GM12878 (cell line): ENCODE data around the gene PSMD4. TPM values are rescaled to one million over a fixed set of nuclear protein-coding genes. Genes with fewer than 3 reads are reported as not detected.
"Not testable (repeated sequence)": the region's sequence is repeated elsewhere in the genome, so short reads cannot be mapped to it uniquely, and the experiment has no call there.

Experiments used
- ATAC-seq: fragments of 200-7000 bp; cut with Tn5 transposase; 3 replicates; pipeline ENCODE4 v1.9.1; 2020; ENCODE audit warnings: mild to moderate bottlenecking, moderate library complexity
- BruUV-seq: library from RNA; stranded (reverse); fragments of 400-500 nt; replicated peaks from 2 replicates; lab custom pipeline; 2021; lab: Mats Ljungman, UMichigan
- CTCF ChIA-PET: fragments of 300-600 bp; sonication (Branson Sonifier 250); formaldehyde crosslinking; extraction: SDS; loops from one replicate; lab custom pipeline; 2021; ENCODE audit warnings: inconsistent platforms; lab: Yijun Ruan, JAX
- POLR2A ChIA-PET: fragments of 350-600 bp; formaldehyde crosslinking; extraction: SDS; loops from one replicate; lab custom pipeline; 2021; ENCODE audit warnings: inconsistent platforms; lab: Charles Lee
- RAD21 ChIA-PET: fragments of 300-600 bp; sonication (Branson Sonifier 250); formaldehyde crosslinking; loops from one replicate; lab custom pipeline; 2023; ENCODE audit warnings: antibody characterized with exemption; ENCODE audit not compliant: unreplicated experiment; lab: Charles Lee
- SMC1A ChIA-PET: fragments of 300-600 bp; sonication (Branson Sonifier 250); formaldehyde crosslinking; loops from one replicate; lab custom pipeline; 2023; ENCODE audit not compliant: unreplicated experiment, uncharacterized antibody; lab: Charles Lee
- DNase-seq: peaks from one replicate; pipeline ENCODE4 v3.0.0-alpha.2; 2011; ENCODE audit warnings: low read depth, low spot score
- FAIRE-seq: peaks from 3 replicates; lab custom pipeline; 2011; peaks lifted over from hg19 to GRCh38; lab: Jason Lieb, UNC
- H2AFZ ChIP-seq: 2 replicates; pipeline ENCODE4 v1.6.0; 2011; ENCODE audit warnings: low read depth, low read length, control low read depth; ENCODE audit not compliant: control insufficient read depth
- H3K27ac ChIP-seq: 2 replicates; pipeline ENCODE4 v1.5.1; 2011; ENCODE audit warnings: control low read depth; ENCODE audit not compliant: control insufficient read depth, insufficient read depth
- H3K27me3 ChIP-seq, 2 experiments: replicated peaks in 1 of 2; 2 replicates each; pipeline versions ENCODE4 v1.6.0 to v1.6.1; 2011; ENCODE audit warnings: low read length in 1 of 2; ENCODE audit not compliant: control insufficient read depth in 2 of 2, insufficient read depth in 2 of 2
- H3K36me3 ChIP-seq, 2 experiments: 2 replicates each; pipeline ENCODE4 v1.5.1; 2011; ENCODE audit warnings: low read length in 1 of 2; ENCODE audit not compliant: control insufficient read depth in 2 of 2, insufficient read depth in 2 of 2
- H3K4me1 ChIP-seq: 2 replicates; pipeline ENCODE4 v1.6.1; 2011; ENCODE audit warnings: mild to moderate bottlenecking, low read length, moderate library complexity, mixed read lengths; ENCODE audit not compliant: control insufficient read depth, insufficient read depth
- H3K4me2 ChIP-seq: 2 replicates; pipeline ENCODE4 v1.6.0; 2011; ENCODE audit warnings: control low read depth; ENCODE audit not compliant: control insufficient read depth, insufficient read depth
- H3K4me3 ChIP-seq: fragments of 200-600 bp; sonication (generic); 2 replicates; pipeline ENCODE4 v1.5.1; 2016
- H3K79me2 ChIP-seq: 2 replicates; pipeline ENCODE4 v1.6.0; 2011; ENCODE audit warnings: low read length; ENCODE audit not compliant: control insufficient read depth, insufficient read depth
- H3K9ac ChIP-seq: 2 replicates; pipeline ENCODE4 v1.8.0; 2011; ENCODE audit warnings: low read length, control low read depth, mixed read lengths; ENCODE audit not compliant: control insufficient read depth, insufficient read depth
- H3K9me3 ChIP-seq: replicated peaks from 3 replicates; pipeline ENCODE4 v1.5.1; 2011; ENCODE audit warnings: mild to moderate bottlenecking, low read length; ENCODE audit not compliant: control insufficient read depth, insufficient read depth
- H4K20me1 ChIP-seq: 2 replicates; pipeline ENCODE4 v1.6.0; 2011; ENCODE audit not compliant: control insufficient read depth, insufficient read depth
- EZH2 ChIP-seq: IDR thresholded peaks from 2 replicates; pipeline ENCODE4 v1.6.1; 2012; ENCODE audit warnings: low read depth, mild to moderate bottlenecking, control low read depth, inconsistent platforms, low read length, borderline replicate concordance; ENCODE audit not compliant: control insufficient read depth
- FOXK2 ChIP-seq: fragments of 450-650 bp; IDR thresholded peaks from 2 replicates; pipeline ENCODE4 v1.6.1; 2017; ENCODE audit warnings: mild to moderate bottlenecking, moderate library complexity
- WGBS: methylation state at CpG from one replicate; pipeline ENCODE4 v1.1.6; 2016; ENCODE audit warnings: low lambda C conversion rate; ENCODE audit not compliant: insufficient replicate concordance, insufficient coverage; ENCODE audit errors: missing lambda C conversion rate; 5-methylcytosine and 5-hydroxymethylcytosine counted together
- in situ Hi-C: fragments of 300-500 bp; cut with MboI; formaldehyde crosslinking; loops from 9 replicates; pipeline ENCODE4 v1.14.3; 2018; ENCODE audit warnings: mixed read lengths
- intact Hi-C: fragments of 100-400 bp; cut with micrococcal nuclease; formaldehyde crosslinking; loops from one replicate; pipeline ENCODE4 v1.14.2; 2022; ENCODE audit not compliant: unreplicated experiment
- polyA plus RNA-seq, 11 experiments: library from polyadenylated mRNA; depleted of rRNA in 4 of 11; unstranded in 6 of 11; stranded (reverse) in 5 of 11; fragments of >200 nt; fragmentation: Nextera tagmentation in 4 of 11; fragmentation: Illumina TruSeq in 1 of 11; extraction: Ambion mirVana in 4 of 11; extraction: Trizol in 1 of 11; gene quantifications; 1 replicate in 1 of 11; 2 replicates in 10 of 11; pipeline versions ENCODE4 v1.2.1 to v1.2.3, GENCODE V29; 2011 to 2016; ENCODE audit warnings: inconsistent platforms in 2 of 11, missing spikeins in 2 of 11, low read depth in 1 of 11
- total RNA-seq, 4 experiments: library from RNA; depleted of rRNA in 3 of 4; stranded (reverse); fragments of >200 nt in 3 of 4; fragmentation: Illumina TruSeq in 1 of 4; extraction: Trizol in 1 of 4; gene quantifications; 2 replicates each; pipeline versions ENCODE4 v1.2.1 to v1.2.3, GENCODE V29; 2013 to 2021

Gene PSMD4
- total and polyA plus RNA-seq, 10 of the 15 experiments (the other 5 are each of a cell fraction or from before 2014, with no cell fraction given) = 129 to 281 (median 188) TPM

DNA sequence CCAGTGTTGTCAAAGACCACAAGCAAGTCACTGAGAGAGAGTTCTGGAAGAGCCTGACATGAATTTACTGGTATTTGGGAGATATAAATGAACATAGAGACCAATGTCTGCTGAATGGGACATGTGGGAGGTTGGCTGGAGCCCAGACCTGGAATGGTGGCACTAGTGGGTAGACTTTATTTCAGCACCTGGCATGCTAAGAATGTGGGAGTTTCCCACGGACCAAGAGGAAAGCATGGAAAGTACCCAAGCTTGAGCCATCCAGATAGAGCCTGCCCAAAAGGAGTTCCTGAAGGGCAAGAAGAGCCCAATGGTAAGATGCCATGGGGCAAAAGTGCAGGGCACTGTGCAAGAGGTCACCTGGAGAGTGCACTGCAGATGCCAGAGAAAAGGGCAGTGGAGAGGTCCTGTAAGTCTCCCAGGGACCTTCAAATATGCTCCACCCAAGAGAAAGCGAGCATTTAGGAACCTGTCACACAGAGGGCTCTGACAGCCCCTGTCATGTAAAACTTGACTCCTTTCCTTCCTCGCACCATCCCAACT lies 19.5 kb downstream of the PSMD4 start:
- in situ Hi-C loops = no loop called here
- no peaks in the 10 kb centered on the region for H3K9me3 ChIP-seq
- no peak overlapping the region for H3K27ac ChIP-seq
- ChIA-PET RAD21 (no interaction called here), SMC1A (interaction anchor here (1.3 kb wide), 1 partner anchor 17 kb away, joined by 5 read pairs; no protein-coding TSS in a partner anchor), CTCF (no interaction called here), POLR2A (no interaction called here)
- BruUV-seq = no TSS peak
- H3K36me3 ChIP-seq = no peaks in the 10 kb centered on the region
- H3K79me2 ChIP-seq = no peaks in the 10 kb centered on the region
- WGBS = 77% methylated on average over 3 of the region's 3 CpGs
- no peak overlapping the region for H3K4me2 ChIP-seq
- ATAC-seq (no peak), DNase-seq (no peak), FAIRE-seq (no peak)
- no peak overlapping the region for H3K4me3 ChIP-seq
- intact Hi-C loops = no loop called here
- no peak overlapping the region for H3K9ac ChIP-seq
- H4K20me1 ChIP-seq = no peaks in the 10 kb centered on the region
- H2AFZ ChIP-seq = no peak overlapping the region
- no peak for TF ChIP-seq FOXK2
- no peak for TF ChIP-seq EZH2
- H3K27me3 ChIP-seq = no peaks in the 10 kb centered on the region
- peaks cover 15% of the 10 kb centered on the region for H3K4me1 ChIP-seq

- H3K4me3 ChIP-seq, BruUV-seq, H3K9me3 ChIP-seq, ATAC-seq, H3K36me3 ChIP-seq, H3K27me3 ChIP-seq, H3K79me2 ChIP-seq, RAD21 ChIA-PET, DNase-seq, in situ Hi-C loops, H3K4me2 ChIP-seq, H3K9ac ChIP-seq, FAIRE-seq, H3K27ac ChIP-seq, SMC1A ChIA-PET, intact Hi-C loops, H2AFZ ChIP-seq, H4K20me1 ChIP-seq: not testable (repeated sequence)
- ChIA-PET CTCF (interaction anchor here (0.6 to 0.8 kb wide), 3 partner anchors 19 to 204 kb away, joined by 3 to 4 read pairs (median 3); no protein-coding TSS in a partner anchor), POLR2A (interaction anchor here (1.1 kb wide), 1 partner anchor 20 kb away, joined by 3 read pairs; no protein-coding TSS in a partner anchor)
- H3K4me1 ChIP-seq = peaks cover 15% of the 10 kb centered on the region
- WGBS = 50% methylated on average over 5 of the region's 5 CpGs
Measured at GRCh38 chr1:151275341-151275740, 20.8 kb downstream of the PSMD4 start.
